GM12891 (cell line): Measurements from ENCODE around the gene PIAS1.

Experiments used
- POLR2A ChIP-seq: IDR thresholded peaks from 2 replicates; pipeline ENCODE4 v1.6.1; 2011; ENCODE audit warnings: low read depth, low read length, control low read depth
- POLR2AphosphoS5 ChIP-seq: IDR thresholded peaks from 2 replicates; pipeline ENCODE4 v1.6.1; 2011; ENCODE audit warnings: low read depth, low read length, control low read depth
- TAF1 ChIP-seq: IDR thresholded peaks from 2 replicates; pipeline ENCODE4 v1.6.1; 2011; ENCODE audit warnings: low read depth, low read length, control low read depth

DNA sequence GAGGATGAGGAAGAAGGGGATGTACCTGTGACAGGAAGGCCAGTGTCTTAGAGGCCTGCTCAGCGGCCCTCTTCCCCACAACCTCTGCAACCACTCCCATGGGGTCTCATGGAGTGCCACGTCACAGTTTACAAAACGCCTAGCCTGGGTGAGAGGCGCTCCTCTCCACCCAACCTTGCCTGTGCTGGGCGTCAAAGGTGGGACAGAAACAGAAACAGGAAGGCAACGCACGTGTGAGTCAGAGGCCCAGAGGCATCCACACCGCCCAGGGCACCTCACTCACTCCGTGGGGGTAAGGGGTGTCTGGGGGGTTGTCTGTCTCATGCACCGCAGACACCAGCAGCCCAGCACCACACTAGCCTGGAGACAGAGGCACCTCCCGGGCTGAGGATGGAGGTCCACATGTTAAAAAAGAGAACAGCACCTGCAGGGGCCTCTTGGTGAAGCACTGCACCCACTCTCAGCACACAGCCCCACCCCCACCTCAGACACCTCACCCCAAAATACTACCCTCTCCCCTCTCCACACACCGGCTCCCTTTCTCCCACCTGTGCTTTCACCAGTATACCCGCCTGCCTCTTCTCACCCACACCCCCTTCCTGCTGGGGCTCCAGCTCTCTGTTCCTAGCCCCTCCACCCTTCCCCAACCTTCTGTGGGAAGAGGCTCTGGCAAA lies 155.8 kb downstream of the PIAS1 start:
- no peak for TF ChIP-seq POLR2AphosphoS5
- no peak for TF ChIP-seq TAF1
- TF ChIP-seq POLR2A = no peak
